ENCODE results near the gene RBMS1. TPM values are rescaled to one million over a fixed set of nuclear protein-coding genes. Genes with fewer than 3 reads are reported as not detected.
A peak's percentile ranks its signal among the peaks of the same experiment; 100 is the strongest.

RBMS1 gene
- total RNA-seq, 4 donors from 2014 or later: 50.2 to 62.3 (median 59.1) TPM

GRCh38 chr2:160229591-160229990 lies 264.0 kb downstream of the RBMS1 start:
- WGBS, 2 donors: 86 to 95% methylated on average over 1 of the region's 1 CpG
- H3K4me3 ChIP-seq (ENCODE audit: low read depth, poor library complexity, severe bottlenecking): no peak overlapping the region
- no peak for DNase-seq (ENCODE audit: low spot score in 2 of 2)
- TF ChIP-seq CTCF (IDR thresholded peaks at IDR 0.05) (no peak), POLR2A (IDR thresholded peaks at IDR 0.05) (no peak)
- intact Hi-C loops (cut with DNase I; ENCODE audit: low total_unique reads): no loop called here

GRCh38 chr2:160228141-160228917 lies 265.3 kb downstream of the RBMS1 start:
- no peak for TF ChIP-seq POLR2A (IDR thresholded peaks at IDR 0.05)
- DNase-seq (ENCODE audit: low spot score in 2 of 2): no peak
- intact Hi-C loops (cut with DNase I; ENCODE audit: low total_unique reads): no loop called here
- 47 to 49% methylated on average over 5 of the region's 5 CpGs for WGBS, 2 donors
- H3K4me3 ChIP-seq (ENCODE audit: low read depth, poor library complexity, severe bottlenecking): no peak overlapping the region

- intact Hi-C loops (cut with DNase I; ENCODE audit: low total_unique reads): no loop called here
- TF ChIP-seq CTCF (IDR thresholded peaks at IDR 0.05): no peak
- no peak for TF ChIP-seq POLR2A (IDR thresholded peaks at IDR 0.05)
- no peak overlapping the region for H3K4me3 ChIP-seq (ENCODE audit: low read depth, poor library complexity, severe bottlenecking)
- no peak for DNase-seq (ENCODE audit: low spot score in 2 of 2)
- 57 to 58% methylated on average over 5 of the region's 5 CpGs for WGBS, 2 donors
These were observed 266.2 kb downstream of the RBMS1 start for GRCh38 chr2:160227293-160227915.

- DNase-seq (ENCODE audit: low spot score in 2 of 2): no peak
- intact Hi-C loops (cut with DNase I; ENCODE audit: low total_unique reads): loop anchor here (1.0 kb wide), 1 partner anchor 22 kb away; no protein-coding TSS in a partner anchor
- H3K4me3 ChIP-seq (ENCODE audit: low read depth, poor library complexity, severe bottlenecking): no peak overlapping the region
- WGBS, 2 donors: 61 to 67% methylated on average over 5 of the region's 5 CpGs
- no peak for TF ChIP-seq CTCF (IDR thresholded peaks at IDR 0.05)
These were observed 267.2 kb downstream of the RBMS1 start for GRCh38 chr2:160226367-160226766.

GRCh38 chr2:160225722-160226121 lies 267.9 kb downstream of the RBMS1 start:
- intact Hi-C loops (cut with DNase I; ENCODE audit: low total_unique reads): loop anchor here (1.0 kb wide), 1 partner anchor 23 kb away; no protein-coding TSS in a partner anchor
- peak in 1 of 2 donors; percentile 61 for DNase-seq (ENCODE audit: low spot score in 2 of 2)
- WGBS, 2 donors: 45 to 48% methylated on average over 4 of the region's 4 CpGs
- H3K4me3 ChIP-seq (ENCODE audit: low read depth, poor library complexity, severe bottlenecking): no peak overlapping the region
- TF ChIP-seq CTCF (IDR thresholded peaks at IDR 0.05) (no peak), POLR2A (IDR thresholded peaks at IDR 0.05) (no peak)

- intact Hi-C loops (cut with DNase I; ENCODE audit: low total_unique reads): no loop called here
- 89 to 91% methylated on average over 3 of the region's 3 CpGs for WGBS, 2 donors
- TF ChIP-seq CTCF (IDR thresholded peaks at IDR 0.05): no peak
- TF ChIP-seq POLR2A (IDR thresholded peaks at IDR 0.05): no peak
- no peak overlapping the region for H3K4me3 ChIP-seq (ENCODE audit: low read depth, poor library complexity, severe bottlenecking)
- no peak for DNase-seq (ENCODE audit: low spot score in 2 of 2)
These were observed 269.1 kb downstream of the RBMS1 start for GRCh38 chr2:160224507-160224906.

Data from lower leg skin (tissue), 4 donors.